ENCODE data around the gene TMBIM1. TPM values are rescaled to one million over a fixed set of nuclear protein-coding genes. Genes with fewer than 3 reads are reported as not detected.

TMBIM1 gene
- polyA plus RNA-seq, 1 experiment, result 91.4 TPM

- H3K27ac ChIP-seq (ENCODE audit: low read depth, low read length), result peak overlapping the region; percentile 47
- no peak for TF ChIP-seq CTCF (IDR thresholded peaks at IDR 0.05; ENCODE audit: low read depth, low read length)
- ChIA-PET POLR2A (interaction anchor here (0.7 to 1.2 kb wide), 2 partner anchors 15 to 23 kb away, joined by 3 to 4 read pairs; no protein-coding TSS in a partner anchor), CTCF (interaction anchor here (1.2 kb wide), 1 partner anchor 21 kb away, joined by 3 read pairs; no protein-coding TSS in a partner anchor)
- H3K9me3 ChIP-seq (ENCODE audit: control insufficient read depth, insufficient read depth, low read length), result no peaks in the 10 kb centered on the region
- no peak for DNase-seq (ENCODE audit: low read depth, low spot score)
- no peak overlapping the region for H3K4me3 ChIP-seq (ENCODE audit: low read depth, low read length)
- H3K27me3 ChIP-seq (ENCODE audit: control insufficient read depth, insufficient read depth, low read length), result no peaks in the 10 kb centered on the region
Observed at GRCh38 chr2:218252509-218253231, 39.6 kb downstream of the TMBIM1 start.

GRCh38 chr2:218249691-218250090 lies 42.6 kb downstream of the TMBIM1 start:
- Histone ChIP-seq H3K27ac (ENCODE audit: low read depth, low read length) (no peak overlapping the region), H3K9me3 (ENCODE audit: control insufficient read depth, insufficient read depth, low read length) (no peaks in the 10 kb centered on the region), H3K27me3 (ENCODE audit: control insufficient read depth, insufficient read depth, low read length) (no peaks in the 10 kb centered on the region), H3K4me3 (ENCODE audit: low read depth, low read length) (no peak overlapping the region)
- DNase-seq (ENCODE audit: low read depth, low spot score), result no peak
- ChIA-PET CTCF (no interaction called here), POLR2A (no interaction called here)
- no peak for TF ChIP-seq CTCF (IDR thresholded peaks at IDR 0.05; ENCODE audit: low read depth, low read length)

- ChIA-PET POLR2A (interaction anchor here (0.6 to 1.7 kb wide), 2 partner anchors 11 to 14 kb away, joined by 8 to 9 read pairs; no protein-coding TSS in a partner anchor), CTCF (no interaction called here)
- no peak for TF ChIP-seq CTCF (IDR thresholded peaks at IDR 0.05; ENCODE audit: low read depth, low read length)
- H3K27me3 ChIP-seq (ENCODE audit: control insufficient read depth, insufficient read depth, low read length), result no peaks in the 10 kb centered on the region
- H3K4me3 ChIP-seq (ENCODE audit: low read depth, low read length), result no peak overlapping the region
- no peak for DNase-seq (ENCODE audit: low read depth, low spot score)
- no peak overlapping the region for H3K27ac ChIP-seq (ENCODE audit: low read depth, low read length)
- no peaks in the 10 kb centered on the region for H3K9me3 ChIP-seq (ENCODE audit: control insufficient read depth, insufficient read depth, low read length)
Observed at GRCh38 chr2:218245214-218245613, 47.1 kb downstream of the TMBIM1 start.

GRCh38 chr2:218244665-218245064 lies 47.6 kb downstream of the TMBIM1 start:
- H3K27me3 ChIP-seq (ENCODE audit: control insufficient read depth, insufficient read depth, low read length), result no peaks in the 10 kb centered on the region
- CTCF ChIA-PET, result interaction anchor here (0.7 to 1.3 kb wide), 2 partner anchors 10 to 14 kb away, joined by 3 to 4 read pairs; no protein-coding TSS in a partner anchor
- DNase-seq (ENCODE audit: low read depth, low spot score), result no peak
- H3K27ac ChIP-seq (ENCODE audit: low read depth, low read length), result no peak overlapping the region
- no peak for TF ChIP-seq CTCF (IDR thresholded peaks at IDR 0.05; ENCODE audit: low read depth, low read length)
- no peak overlapping the region for H3K4me3 ChIP-seq (ENCODE audit: low read depth, low read length)
- H3K9me3 ChIP-seq (ENCODE audit: control insufficient read depth, insufficient read depth, low read length), result no peaks in the 10 kb centered on the region
- POLR2A ChIA-PET, result interaction anchor here (0.6 to 1.7 kb wide), 3 partner anchors 10 to 14 kb away, joined by 3 to 9 read pairs (median 8); no protein-coding TSS in a partner anchor

GRCh38 chr2:218244204-218244603 lies 48.1 kb downstream of the TMBIM1 start:
- Histone ChIP-seq H3K27ac (ENCODE audit: low read depth, low read length) (no peak overlapping the region), H3K9me3 (ENCODE audit: control insufficient read depth, insufficient read depth, low read length) (no peaks in the 10 kb centered on the region), H3K4me3 (ENCODE audit: low read depth, low read length) (no peak overlapping the region), H3K27me3 (ENCODE audit: control insufficient read depth, insufficient read depth, low read length) (no peaks in the 10 kb centered on the region)
- ChIA-PET CTCF (interaction anchor here (0.7 to 2.0 kb wide), 3 partner anchors 11 to 26 kb away, joined by 3 to 5 read pairs (median 4); partner anchors contain the start of genes AAMP and PNKD), POLR2A (interaction anchor here (1.5 to 1.7 kb wide), 2 partner anchors 9 to 12 kb away, joined by 3 to 8 read pairs; no protein-coding TSS in a partner anchor)
- DNase-seq (ENCODE audit: low read depth, low spot score), result no peak
- TF ChIP-seq CTCF (IDR thresholded peaks at IDR 0.05; ENCODE audit: low read depth, low read length), result no peak
